Measurements from ENCODE around the gene C1QTNF5.
A peak's percentile ranks its signal among the peaks of the same experiment; 100 is the strongest.
"Not testable (repeated sequence)": the region's sequence is repeated elsewhere in the genome, so short reads cannot be mapped to it uniquely, and the experiment has no call there.

Gene C1QTNF5

GRCh38 chr11:119340335-119341221, at the start of gene C1QTNF5:
C1QTNF5 (minus strand) TSS chr11:119340883; CDS start chr11:119340397, 486 bp downstream.
- no peak for DNase-seq

GRCh38 chr11:119389611-119390254, 49.0 kb upstream of the C1QTNF5 start:
- no peak for DNase-seq

- DNase-seq: no peak
Observed at GRCh38 chr11:119388103-119388502, 47.4 kb upstream of the C1QTNF5 start.

- no peak for DNase-seq
Observed at GRCh38 chr11:119384332-119384731, 43.6 kb upstream of the C1QTNF5 start.

- not testable (repeated sequence) for DNase-seq
Observed at GRCh38 chr11:119382513-119382912, 41.8 kb upstream of the C1QTNF5 start.

- DNase-seq: no peak
Observed at GRCh38 chr11:119382101-119382500, 41.4 kb upstream of the C1QTNF5 start.

- peak; percentile 86 for DNase-seq
Observed at GRCh38 chr11:119381181-119381988, 40.7 kb upstream of the C1QTNF5 start, which contains the start of gene USP2. USP2 (minus strand) TSS chr11:119381690; CDS start chr11:119373480, 8,210 bp downstream.

GRCh38 chr11:119380827-119381180, 40.1 kb upstream of the C1QTNF5 start:
- DNase-seq: no peak

- no peak for DNase-seq
Observed at GRCh38 chr11:119380160-119380826, 39.6 kb upstream of the C1QTNF5 start.

- DNase-seq: no peak
Observed at GRCh38 chr11:119378851-119379465, 38.3 kb upstream of the C1QTNF5 start.

- no peak for DNase-seq
Observed at GRCh38 chr11:119377961-119378667, 37.4 kb upstream of the C1QTNF5 start.

GRCh38 chr11:119377112-119377901, 36.6 kb upstream of the C1QTNF5 start:
- DNase-seq: no peak

- no peak for DNase-seq
Observed at GRCh38 chr11:119376197-119376847, 35.6 kb upstream of the C1QTNF5 start.

- DNase-seq: no peak
Observed at GRCh38 chr11:119375337-119376196, 34.9 kb upstream of the C1QTNF5 start.

- no peak for DNase-seq
Observed at GRCh38 chr11:119374632-119375336, 34.1 kb upstream of the C1QTNF5 start.

GRCh38 chr11:119373921-119374631, 33.4 kb upstream of the C1QTNF5 start:
- DNase-seq: no peak

GRCh38 chr11:119373059-119373920, 32.6 kb upstream of the C1QTNF5 start:
- no peak for DNase-seq
